Activated CD4-positive, alpha-beta T cell treated with anti-CD3 and anti-CD28 coated beads, Interleukin-2, Interleukin-6, amounts not matched to agents 100 ng/mL and 50 ng/mL, durations not matched to agents 16 hours and 8 hours (primary cell): Measurements from ENCODE around the gene ZGPAT.
A peak's percentile ranks its signal among the peaks of the same experiment; 100 is the strongest.
"Not testable (repeated sequence)": the region's sequence is repeated elsewhere in the genome, so short reads cannot be mapped to it uniquely, and the experiment has no call there.

Experiments used
- DNase-seq: peaks from one replicate; pipeline ENCODE4 v3.0.0-alpha.2; 2020

Gene ZGPAT

DNA sequence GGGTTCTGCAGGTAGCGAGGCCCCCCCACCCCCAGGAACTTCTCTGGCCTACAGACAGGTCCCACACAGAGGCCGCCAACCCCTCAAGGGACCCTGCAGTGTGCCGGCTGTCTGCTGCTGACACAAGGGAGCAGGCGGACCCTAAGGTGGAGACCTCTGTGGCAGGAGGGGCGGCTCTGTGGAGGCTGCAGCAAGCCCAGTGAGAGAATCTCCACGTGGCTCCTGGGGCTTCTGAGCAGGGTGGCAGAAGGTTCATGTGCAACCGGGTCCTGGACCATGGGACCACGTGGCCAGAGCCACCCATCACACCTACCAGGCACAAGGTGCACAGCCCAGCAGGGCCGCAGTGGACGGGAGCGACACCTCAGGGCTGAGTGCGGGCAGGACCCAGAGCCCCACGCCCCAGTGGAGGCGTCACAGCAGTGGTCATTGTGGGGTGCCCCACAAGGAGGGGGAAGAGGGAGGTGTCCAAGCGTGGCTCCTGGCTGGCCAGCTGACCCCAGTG, 4.3 kb upstream of the ZGPAT start:
- no peak for DNase-seq

DNA sequence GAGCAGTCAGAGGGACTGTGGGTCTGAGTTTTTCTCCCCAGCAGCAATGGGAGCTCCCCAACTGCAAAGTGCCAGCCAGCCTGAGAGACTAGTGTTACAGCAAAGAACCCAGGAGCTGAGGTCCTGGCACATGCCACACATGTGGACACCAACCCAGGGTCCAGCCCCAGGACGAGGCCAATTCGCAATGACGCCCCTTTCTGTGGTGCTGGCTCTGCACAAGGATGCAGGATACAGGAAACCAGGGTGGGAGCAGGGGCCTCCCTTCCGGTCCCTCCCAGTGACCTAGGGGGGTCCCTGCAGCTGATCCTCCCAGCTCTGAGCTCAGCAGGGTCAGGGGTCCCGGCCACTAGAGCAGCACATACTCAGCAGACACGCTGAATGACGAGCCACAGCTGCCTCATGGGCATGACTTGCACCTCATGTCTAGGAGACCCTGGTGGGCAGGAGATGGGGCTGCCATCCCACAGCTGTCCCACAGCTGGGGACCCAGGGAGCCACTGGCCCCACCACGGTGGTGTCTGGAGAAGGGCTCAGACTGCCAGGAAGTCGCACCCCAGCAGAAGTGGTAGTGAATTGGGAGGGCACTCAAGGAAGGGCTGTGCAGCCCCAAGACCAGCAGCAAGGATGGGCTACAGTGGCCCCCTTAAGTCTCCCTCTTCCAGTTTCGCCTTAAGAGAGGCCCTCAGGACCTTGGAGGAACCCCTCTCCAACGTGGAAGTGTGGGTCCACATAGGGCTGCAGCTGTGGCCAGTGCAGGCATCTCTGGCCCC, 3.7 kb upstream of the ZGPAT start:
- no peak for DNase-seq

DNA sequence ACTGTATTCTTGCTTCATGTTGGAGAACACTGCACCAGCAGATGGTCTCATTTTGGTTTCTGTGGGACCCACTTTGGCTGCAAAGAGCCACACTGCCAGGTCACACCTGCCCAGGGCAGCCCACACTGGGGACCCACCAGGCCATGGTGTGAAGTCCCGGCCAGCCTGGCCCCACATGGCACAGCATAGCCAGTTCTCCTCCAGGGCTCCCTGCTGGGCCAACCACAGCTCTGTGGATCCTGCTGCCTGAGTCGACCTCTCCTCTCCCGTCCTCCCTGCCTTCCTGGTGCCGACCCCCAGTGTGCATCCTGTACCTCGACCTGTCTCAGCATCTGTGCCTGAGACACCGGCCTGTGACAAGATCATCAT, 3.1 kb upstream of the ZGPAT start:
- DNase-seq, result no peak

DNA sequence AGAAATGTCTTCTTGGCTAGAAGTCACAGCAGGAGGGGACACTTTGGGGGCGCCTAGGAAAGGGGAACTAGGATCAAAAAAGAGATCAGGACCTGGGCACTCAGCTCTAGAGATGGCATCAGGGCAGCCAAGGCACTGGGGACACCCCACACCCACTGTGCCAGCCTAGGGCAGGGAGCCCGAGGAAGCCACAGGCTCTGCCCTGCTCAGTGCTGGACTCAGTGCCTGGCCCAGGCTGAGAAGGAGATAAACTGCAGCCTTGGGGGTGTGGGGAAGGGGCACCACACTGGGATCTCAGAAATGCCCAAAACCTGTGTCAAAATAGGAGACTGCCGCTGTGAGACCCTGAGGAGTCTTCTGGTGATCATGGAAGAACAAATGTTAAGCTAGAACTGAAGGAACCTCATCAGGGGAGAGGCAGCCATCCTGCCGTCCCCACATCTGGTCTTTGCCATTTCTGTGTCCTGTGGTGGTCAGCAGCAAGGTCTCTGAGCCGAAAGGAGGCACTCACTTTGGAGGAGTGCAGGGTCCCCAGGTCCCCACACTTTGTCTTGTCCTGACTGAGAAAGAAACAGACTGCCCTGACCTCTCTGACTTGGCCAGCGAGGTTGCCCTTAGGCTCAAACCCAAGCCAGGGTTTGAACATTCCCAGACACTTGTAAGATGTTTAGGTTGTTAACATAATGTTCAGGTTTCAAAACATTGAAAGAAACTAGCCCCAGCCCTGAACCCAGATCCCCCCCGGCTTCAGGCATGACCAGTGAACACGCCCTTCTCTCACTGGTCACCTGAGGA, 2.4 kb upstream of the ZGPAT start:
- no peak for DNase-seq

DNA sequence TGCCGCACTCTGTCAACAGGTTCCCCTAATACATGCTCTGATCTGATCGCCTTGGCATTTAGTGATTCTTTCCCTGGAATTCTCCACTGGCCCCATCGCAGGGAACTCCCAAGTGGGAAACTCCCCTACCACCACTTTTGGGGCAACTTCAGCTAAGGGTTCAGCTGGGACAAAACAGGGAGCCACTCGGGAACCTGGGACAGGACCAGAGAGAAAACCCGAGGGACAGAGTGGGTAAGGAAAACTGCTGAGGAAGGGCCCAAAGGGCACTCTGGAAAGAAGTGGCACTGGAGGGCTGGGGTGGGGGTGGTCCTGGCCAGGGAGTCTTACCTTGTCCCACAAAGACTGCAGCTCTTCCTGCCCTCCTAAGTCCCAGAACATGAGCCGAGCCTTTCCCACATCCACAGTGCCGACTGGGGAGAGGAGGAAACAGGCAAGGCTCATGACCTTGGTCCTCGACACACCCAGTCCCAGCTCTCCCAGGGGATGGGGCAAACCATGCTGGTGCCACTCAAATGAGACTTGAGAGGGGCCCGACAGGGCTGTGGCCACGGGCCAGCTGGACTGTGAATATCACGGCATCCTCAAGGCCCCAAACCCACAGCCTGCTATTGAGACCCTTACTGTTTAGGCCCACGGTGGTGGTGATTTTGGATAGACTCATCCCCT, 1.7 kb upstream of the ZGPAT start:
- no peak for DNase-seq

DNA sequence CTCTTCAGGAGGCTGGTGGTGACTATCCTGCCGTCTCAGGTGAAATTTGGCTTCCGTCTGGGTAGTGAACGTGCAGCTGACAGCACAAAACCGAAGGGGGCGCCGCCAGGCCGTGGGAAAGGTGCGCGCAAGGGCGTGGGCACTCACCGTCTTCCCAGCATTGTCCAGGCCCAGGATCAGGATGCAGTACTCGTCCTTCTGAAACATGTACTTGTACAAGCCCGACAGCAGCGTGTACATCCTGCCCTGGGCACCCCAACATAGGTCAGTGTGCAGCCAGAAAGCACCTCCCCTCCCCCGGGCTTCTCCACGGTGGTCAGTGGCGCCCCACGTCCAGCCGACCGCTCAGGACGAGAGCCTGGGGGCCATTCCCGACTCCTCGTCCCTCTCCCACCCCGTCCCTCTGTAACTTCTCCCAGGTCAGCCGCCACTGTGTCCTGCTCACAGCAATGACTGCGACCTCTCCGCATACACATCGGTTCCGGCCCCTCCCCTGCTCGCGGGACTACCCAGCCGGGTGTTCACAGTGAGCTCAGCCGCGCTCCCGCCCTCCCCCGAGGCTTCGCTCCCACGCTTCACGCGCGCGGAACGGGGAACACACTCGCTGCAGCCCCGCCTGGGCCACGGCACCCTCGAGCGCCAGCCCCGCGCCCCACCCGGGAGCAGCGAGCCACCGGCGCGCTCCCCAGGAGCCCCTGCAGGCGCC, 834 bp upstream of the ZGPAT start:
- DNase-seq, result peak; percentile 72

DNA sequence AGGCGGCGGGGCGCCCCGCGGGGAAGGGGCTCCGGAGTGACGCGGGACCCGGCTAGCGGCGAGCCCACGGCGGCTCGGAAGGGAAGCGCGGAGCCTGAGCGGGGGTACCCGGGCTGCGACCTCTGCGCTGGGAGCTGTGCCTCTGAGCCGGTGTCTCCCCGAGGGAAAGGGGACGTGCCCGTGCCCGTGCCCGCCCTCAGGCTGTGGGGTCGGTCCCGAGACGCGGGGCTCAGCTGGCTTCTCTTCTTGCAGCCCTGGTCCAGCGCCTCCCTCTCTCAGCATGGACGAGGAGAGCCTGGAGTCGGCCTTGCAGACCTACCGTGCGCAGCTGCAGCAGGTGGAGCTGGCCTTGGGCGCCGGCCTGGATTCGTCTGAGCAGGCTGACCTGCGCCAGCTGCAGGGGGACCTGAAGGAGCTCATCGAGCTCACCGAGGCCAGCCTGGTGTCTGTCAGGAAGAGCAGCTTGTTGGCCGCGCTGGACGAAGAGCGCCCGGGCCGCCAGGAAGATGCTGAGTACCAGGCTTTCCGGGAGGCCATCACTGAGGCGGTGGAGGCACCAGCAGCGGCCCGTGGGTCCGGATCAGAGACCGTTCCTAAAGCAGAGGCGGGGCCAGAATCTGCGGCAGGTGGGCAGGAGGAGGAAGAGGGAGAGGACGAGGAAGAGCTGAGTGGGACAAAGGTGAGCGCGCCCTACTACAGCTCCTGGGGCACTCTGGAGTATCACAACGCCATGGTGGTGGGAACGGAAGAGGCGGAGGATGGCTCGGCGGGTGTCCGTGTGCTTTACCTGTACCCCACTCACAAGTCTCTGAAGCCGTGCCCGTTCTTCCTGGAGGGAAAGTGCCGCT, 686 bp downstream of the ZGPAT start:
- DNase-seq, result no peak

DNA sequence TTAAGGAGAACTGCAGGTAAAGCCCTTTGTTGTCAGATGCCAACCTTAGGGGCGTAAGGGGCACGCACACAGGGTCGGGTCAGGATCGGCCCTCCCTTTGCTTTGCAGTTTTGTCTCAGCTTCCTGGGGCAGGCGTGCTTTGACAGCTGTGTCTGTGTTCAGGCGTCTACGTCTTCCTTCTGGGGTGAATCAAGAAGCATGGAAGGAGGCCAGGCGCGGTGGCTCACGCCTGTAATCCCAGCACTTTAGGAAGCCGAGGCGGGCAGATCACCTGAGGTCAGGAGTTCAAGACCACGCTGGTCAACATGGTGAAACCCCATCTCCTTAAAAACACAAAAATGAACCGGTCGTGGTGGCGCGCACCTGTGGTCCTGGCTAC, 1.3 kb downstream of the ZGPAT start:
- DNase-seq, result no peak

DNA sequence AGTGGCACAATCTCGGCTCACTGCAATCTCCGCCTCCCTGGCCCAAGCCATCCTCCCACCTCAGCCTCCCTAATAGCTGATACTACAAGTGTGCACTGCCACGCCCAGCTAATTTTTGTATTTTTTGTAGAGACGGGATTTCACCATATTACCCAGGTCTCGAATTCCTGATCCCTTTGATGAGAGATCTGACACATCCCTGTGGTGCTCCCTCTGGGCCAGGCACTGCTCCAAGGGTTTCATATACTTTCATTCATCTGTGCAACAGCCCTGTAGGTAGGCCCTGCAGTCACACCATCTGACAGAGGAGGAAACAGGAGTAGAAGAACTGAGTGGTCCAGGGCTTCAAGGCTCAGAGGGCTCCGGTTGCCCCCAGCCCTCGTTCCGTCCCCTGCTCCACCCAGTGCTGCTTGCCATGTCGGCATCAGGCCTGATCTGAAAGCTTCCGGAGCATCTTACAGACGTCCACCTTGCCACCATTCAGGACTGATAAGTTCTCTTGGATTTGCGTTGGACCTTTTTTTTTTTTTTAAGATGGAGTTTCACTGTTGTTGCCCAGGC, 3.3 kb downstream of the ZGPAT start:
- no peak for DNase-seq

DNA sequence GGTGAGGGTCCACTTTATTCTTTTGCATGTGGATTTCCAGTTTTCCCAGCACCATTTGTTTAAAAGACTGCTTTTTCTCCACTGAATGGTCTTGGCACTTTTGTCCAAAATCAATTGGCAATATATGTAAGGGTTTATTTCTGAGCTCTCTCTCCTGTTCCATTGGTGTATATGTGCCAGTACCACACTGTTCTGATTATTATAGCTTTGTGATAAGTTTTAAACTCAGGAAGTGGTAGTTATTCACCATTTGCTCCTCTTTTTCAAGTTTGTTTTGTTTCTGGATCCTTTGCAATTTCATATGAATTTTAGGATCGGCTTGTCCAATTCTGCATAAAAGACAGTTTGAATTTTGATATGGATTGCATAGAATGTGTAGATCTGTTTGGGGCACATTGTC, 4.4 kb downstream of the ZGPAT start:
- DNase-seq, result no peak

DNA sequence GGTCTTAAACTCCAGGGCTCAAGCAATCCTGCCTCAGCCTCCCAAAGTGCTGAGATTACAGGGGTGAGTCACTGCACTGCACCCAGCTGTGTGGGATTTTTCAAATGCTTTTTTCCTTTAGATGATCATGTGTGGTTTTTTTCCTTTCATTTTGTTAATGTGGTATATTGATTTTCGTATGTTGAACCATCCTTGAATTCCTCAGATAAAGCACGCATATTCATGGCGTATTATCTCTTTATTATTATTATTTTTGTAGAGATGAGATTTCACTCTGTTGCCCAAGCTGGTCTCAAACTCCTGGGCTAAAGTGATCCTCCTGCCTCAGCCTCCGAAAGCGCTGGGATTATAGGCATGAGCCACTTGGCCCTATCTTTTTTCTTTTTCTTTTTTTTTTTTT, 7.0 kb downstream of the ZGPAT start:
- DNase-seq, result no peak

DNA sequence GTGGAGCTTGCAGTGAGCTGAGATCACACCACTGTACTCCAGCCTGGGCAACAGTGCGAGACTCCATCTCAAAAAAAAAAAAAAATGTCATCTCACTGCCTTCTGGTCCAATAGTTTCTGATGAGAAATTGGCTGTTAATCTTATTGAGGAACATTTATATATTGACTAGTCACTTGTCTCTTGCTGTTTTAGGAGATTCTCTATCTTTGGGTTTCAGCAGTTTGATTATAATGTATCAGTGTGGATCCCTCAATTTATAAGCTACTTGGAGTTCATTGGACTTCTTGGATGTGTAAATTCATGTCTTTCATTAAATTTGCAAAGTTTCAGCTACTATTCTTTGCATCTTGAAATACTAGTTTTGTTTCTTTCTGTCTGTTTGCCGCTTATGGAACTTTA, 11.2 kb downstream of the ZGPAT start:
- DNase-seq, result no peak

DNA sequence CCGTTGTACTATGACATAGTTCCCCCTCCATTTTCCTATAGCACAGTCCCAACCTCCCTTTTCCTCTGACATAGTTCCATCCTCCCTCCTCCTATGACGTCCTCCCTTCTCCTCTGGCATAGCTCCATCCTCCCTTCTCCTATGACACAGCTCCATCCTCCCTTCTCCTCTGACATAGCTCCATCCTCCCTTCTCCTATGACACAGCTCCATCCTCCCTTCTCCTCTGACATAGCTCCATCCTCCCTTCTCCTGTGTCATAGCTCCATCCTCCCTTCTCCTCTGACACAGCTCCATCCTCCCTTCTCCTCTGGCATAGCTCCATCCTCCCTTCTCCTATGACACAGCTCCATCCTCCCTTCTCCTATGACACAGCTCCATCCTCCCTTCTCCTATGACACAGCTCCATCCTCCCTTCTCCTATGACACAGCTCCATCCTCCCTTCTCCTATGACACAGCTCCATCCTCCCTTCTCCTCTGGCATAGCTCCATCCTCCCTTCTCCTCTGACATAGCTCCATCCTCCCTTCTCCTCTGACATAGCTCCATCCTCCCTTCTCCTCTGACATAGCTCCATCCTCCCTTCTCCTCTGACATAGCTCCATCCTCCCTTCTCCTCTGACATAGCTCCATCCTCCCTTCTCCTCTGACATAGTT, 15.3 kb downstream of the ZGPAT start:
- DNase-seq, result not testable (repeated sequence)

DNA sequence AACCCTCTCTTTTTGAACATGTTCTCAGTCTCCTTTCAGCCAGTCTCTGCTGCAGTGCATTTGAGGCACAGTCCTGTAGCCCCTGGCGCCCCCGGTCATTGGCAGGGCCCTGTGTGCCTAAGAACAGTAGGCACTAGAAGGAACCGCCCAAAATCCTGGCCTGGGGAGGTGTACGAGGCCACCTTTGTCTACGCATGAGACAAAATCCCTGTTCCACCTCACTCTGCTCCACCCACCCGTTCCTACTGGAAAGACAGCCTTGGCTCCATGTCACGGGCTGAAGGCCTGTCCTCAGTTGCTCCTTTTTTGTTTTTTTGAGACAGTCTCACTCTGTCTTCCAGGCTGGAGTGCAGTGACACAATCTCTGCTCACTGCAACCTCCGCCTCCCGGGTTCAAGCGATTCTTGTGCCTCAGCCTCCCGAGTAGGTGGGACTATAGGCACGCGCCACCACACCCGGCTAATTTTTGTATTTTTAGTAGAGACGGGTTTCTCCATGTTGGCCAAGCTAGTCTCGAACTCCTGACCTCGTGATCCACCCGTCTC, 22.4 kb downstream of the ZGPAT start:
- DNase-seq, result not testable (repeated sequence)

DNA sequence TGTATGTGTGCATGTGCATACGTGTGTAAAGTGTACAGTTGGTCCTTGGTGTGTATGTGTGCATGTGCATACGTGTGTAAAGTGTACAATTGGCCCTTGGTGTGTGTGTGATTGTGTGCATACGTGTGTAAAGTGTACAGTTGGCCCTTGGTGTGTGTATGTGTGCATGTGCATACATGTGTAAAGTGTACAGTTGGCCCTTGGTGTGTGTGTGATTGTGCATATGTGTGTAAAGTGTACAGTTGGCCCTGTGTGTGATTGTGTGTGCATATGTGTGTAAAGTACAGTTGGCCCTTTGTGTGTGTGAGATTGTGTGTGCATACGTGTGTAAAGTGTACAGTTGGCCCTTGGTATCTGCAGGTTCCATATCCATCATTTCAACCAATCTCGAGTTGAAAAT, 23.6 kb downstream of the ZGPAT start:
- no peak for DNase-seq

DNA sequence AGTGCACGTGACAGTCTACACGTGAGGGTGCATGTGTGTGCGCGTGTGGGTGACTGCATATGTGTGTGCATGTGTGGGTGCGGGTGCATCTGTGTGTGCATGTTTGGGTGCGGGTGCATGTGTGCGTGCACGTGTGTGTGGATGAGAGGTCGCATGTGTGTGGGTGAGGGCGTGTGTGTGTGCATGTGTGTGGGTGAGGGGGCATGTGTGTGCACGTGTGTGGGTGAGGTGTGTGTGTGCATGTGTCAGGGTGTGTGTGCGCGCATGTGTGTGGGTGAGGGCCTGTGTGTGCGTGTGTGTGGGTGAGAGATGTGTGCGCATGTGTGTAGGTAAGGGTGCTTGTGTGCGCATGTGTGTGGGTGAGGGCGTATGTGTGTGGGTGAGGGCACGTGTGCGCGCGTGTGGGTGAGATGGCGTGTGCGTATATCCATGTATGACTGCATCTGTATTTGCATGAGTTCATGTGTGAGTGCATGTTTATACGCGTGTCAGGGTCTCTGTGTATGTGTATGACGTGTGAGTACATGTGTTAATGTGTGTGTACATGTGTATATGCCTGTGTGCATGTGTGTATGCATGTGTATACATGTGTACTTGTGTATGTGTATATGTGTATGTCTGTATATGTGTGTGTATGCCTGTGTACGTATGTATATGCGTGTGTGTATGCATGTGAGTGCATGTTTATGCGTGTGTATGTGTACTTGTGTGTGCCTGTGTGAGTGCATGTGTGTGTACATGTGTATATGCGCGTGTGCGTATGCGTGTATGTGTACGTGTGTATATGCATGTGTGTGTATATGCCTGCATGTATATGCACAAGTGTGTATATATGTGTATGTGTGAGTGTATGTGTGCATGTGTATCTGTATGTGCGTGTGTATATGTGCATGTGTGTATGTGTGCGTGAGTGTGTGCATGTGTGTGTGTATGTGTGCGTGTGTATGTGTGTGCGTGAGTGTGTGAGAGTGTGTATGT, 24.6 kb downstream of the ZGPAT start:
- no peak for DNase-seq

DNA sequence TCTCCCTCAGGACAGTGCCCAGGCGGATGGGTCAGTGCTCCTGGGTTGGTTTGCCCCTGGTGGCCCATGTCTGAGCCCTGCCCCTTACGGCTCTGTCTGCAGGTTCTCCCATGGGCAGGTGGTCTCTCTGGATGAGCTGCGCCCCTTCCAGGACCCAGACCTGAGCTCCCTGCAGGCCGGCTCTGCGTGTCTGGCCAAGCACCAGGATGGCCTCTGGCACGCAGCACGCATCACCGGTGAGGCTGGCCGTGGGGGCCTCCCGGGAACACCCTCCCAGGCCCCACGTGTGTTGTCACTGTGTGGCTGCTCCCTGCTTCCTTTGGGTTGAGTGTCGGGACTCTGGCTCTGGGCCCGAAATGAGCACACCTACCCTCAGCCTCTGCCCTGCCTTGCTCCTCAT, 25.3 kb downstream of the ZGPAT start:
- no peak for DNase-seq

DNA sequence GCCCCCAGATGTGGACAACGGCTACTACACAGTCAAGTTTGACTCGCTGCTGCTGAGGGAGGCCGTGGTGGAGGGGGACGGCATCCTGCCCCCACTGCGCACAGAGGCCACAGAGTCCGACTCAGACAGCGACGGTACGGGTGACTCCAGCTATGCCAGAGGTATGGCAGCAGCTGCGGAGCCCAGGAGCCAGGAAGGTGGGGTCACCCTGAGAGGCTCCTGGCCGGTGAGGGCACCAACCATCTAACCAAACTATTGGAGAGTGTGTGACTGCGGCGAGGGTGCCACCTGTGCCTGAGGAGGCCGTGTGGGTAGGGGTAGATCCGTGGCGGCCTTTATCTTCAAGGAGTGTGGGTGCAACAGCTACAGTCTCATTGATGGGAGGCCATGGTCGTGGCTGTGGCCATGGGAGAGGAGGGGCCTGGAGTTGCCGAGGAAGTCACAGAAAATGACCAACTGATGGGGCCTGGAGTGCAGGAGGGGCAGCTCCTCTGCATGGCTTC, 25.8 kb downstream of the ZGPAT start:
- DNase-seq, result no peak

DNA sequence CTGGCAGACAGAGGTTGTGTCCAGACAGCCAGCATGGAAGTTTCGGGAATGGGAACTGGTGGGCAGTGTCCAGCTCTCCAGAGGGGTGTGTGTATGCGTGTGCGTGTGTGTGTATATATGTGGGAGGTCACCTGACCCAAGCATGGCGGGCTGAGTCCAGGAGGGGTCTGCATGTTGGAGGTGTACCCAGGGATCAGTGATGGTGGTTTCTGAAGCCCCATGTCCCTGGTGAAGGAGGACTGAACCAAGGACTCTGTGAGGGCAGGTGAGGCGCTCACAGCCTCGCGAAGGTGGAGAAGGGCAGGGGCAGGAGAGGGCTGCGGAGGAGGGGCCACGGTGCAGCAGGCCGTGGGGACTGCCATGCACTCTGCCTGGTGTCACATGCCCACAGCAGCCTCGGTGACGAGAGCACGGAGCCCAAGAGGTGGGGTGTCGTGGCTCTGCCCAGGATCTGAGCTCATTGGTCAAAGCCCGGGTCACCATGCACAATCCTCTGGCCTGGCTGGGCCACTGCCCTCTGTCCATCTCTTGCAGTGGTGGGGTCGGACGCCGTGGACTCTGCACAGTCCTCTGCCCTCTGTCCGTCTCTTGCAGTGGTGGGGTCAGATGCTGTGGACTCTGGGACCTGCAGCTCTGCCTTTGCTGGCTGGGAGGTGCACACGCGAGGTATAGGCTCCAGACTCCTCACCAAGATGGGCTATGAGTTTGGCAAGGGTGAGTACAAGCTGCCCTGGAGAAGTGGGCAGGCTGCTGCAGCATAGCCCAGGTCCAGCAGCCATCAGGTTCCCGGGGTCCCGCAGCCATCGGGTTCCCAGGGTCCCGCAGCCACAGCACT, 26.5 kb downstream of the ZGPAT start:
- no peak for DNase-seq
